Stimulated activated CD8-positive, alpha-beta memory T cell treated with anti-CD3 and anti-CD28 coated beads, Interleukin-15, amount 100 ng/mL, for 24 hours (primary cell): ENCODE measurements around the gene ESRRG.

Experiments used
- DNase-seq: peaks from one replicate; pipeline ENCODE4 v3.0.0-alpha.2; 2020; ENCODE audit warnings: low read depth

Gene ESRRG

DNA sequence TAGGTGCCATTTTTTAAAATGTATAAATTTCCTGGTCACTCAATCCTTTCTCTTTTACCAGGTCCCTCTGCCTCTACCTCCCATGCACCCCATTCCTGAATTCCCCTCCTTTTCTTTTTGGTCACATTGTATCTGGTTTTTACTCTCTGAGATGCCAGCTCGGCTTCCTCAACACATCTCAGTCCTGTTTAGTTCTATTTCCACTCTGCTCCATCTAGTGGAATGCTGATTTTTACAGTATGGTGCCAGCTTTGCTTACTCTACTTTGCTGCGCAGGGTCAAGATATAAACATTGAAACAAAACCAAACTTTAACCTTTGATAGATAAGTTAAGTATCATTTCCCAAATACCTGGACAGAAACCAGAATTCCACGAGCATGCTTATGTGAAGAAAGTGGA lies 96.0 kb downstream of the ESRRG start:
- DNase-seq, result no peak

DNA sequence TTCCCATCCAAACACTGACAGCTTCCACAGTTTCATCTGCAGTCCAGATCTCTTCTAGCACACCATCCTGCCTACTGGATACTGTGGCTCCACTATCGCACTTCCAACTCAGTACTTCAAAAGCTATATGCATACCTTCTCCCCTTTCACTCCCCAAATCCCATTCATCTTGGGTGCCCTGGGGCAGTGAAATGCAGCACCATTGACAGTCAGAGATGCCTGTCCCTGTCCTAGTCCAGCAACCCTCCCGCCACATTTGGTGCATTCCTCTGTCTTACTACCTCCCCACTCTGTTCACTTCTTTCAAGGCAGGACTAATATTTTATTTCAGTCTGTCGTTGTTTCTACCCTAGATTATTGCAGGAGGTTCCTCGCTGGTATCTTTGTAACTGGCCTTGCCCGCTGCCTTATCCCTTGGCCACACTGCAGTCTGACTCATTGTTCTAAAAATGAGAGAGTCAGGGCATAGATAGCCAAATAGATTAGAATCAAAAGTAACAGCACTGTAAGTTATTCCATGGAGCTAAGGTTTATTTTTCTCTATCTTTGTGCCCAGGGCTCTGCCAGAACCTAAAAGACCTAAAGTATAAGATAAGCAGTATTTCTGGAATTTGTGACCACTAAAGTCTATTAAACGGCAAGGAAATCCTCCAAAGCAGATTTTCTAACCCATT lies 96.7 kb downstream of the ESRRG start:
- no peak for DNase-seq

DNA sequence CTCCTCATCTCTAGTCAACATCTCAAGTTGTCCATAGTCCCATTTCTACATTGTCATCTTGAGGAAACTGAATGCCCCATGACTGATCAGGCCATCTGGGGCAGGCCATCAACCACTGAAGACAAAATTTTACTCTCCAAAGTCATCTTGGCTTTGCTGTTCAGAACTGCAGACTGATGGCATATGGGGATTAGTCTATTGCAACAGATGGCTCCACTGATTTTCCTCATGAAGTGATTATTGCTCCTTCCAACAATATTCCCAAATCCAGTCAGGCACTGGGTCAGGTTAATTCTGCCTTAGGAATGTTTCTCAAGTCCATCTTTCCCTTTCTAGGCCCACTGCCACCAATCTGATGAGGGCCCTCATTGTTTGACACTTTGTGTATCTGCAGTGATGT lies 101.7 kb downstream of the ESRRG start:
- no peak for DNase-seq

DNA sequence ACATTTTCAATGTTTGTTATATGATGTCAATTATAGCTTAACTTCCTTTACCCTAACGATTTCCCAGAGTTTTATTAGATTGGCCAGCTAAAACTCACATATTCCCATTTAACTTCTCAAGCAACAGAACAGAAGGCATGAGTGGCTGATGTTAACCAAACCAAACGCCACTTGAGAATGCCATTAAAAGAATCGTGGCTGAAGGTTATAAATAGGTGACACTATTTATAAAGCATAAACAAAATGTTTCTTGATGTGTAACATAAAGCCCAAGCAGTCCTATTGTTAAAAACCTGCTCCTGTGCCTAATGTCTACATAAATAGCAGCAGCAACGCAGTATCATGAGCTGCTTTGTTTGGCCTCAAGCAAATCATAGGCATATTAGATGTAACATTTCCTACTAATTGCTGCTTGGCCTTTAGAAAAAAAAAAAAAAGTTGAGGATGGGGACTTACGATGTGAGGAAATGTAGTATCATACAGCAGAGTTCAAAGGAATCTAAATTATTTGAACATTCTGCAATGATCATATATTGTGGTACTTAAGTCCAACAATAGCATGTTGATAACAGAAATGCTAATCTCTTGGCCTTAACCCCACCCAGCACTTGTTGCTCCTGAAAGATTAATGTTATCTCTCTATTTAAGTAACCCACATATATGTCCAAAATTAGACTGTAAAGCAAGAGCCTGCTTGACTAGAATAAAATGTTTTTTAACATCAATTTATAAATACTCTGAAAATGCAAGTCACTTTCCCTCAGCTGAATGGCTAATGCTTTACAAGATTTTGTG lies 106.0 kb downstream of the ESRRG start:
- no peak for DNase-seq

DNA sequence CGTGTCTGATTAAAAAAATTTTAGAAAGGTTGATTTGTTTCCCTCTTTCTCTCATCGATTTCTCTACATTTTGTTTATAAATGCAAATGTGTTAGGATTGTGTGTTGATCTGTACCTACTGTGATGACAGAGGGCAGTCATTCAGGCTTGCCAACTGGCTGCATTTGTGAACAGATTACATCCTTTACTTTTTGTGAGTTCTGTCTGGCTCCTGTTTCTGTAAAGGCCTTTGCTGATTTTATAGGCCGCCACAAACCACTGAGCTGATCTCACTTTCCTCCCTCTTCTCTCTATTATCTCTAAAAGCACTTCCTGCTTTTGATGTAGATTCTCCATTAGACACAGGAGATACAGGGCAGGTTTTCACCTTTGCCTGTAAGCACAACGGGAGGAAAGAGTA lies 106.8 kb downstream of the ESRRG start:
- no peak for DNase-seq

DNA sequence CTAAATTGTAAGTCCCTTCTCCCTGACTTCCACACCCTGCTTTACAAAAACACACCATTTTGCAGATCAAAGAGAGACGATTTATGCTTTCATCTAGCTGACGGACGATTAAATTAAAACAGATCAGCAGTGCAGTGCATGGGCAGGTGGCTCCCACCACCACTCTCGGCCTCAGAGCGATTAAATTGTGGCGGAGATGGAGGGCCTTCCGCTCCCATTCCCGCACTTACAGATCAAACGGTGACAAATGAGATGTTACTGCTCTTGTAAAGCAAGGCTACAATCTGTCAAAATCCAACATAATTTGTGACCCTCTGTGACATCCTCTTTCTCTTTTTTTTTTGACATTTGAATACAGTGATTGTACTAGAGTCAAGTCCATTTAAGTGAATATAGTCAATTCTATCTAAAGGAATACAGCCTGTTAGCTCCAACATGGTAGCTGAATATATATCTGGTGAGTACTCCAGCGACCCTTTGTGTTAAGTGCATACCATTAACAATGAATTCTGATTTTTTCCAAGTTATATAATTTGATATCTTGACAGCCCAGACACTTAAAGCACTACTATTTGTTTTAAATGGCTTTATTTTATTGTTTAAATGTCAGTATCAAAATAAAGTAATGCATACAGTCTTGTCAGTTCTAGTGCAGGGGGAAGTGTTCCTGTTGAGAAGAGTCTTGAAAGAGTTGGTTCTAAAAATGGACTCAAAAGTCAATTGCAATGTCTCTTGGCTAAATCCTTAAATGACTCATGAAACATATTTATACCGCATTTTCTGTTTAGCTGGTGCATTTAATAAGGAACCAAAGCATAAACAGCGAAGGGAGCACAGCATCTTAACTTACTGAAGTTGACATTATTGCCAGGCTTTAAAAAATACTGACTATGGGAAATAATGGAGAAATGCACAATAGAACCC lies 109.0 kb downstream of the ESRRG start:
- no peak for DNase-seq

DNA sequence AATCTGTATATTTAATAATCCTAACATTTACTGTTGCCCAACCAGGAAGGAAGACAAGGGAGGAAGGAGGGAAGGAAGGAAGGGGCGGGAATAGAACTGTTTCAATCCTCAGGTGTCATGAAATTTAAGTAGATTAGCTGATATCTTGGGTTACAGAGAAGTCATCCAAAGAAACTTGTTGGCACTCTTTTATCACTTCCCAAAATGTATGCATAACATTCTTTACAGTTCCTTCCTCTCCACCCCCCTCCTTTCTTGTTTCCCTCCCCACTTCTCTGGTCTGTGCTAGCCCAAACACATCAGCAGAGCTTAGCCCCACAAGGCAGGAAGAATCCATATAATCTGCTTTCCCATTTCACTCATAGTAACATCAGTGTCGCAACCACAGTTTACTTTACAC lies 110.9 kb downstream of the ESRRG start:
- DNase-seq, result no peak

DNA sequence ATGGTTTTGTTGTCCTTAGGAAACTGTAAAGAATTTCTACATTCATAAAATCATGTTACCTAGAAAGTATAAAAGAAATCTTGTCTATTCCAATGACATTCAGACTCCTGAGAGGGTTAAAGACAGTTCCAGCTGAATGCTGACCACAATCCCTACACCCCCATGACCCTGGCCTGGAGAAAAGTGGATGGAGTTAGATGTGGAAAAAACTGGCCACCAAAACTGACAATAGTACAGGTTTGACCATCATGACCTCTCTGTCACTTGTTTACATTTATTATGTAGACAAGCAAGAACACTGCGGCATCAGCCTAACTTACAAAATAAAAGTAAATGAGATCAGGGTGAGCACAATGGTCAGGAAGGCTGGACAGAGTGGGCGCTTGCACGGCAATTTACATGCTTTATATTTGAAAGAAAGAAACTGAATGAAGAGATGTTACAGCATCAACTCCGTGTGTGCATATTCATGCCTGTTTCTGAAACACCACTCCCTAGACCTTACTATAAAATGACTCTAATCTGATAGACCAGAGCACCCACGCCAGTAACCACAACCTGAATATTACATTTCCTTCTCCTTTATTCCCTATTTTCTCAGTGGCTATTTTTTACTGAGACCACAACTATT lies 116.0 kb downstream of the ESRRG start:
- no peak for DNase-seq

DNA sequence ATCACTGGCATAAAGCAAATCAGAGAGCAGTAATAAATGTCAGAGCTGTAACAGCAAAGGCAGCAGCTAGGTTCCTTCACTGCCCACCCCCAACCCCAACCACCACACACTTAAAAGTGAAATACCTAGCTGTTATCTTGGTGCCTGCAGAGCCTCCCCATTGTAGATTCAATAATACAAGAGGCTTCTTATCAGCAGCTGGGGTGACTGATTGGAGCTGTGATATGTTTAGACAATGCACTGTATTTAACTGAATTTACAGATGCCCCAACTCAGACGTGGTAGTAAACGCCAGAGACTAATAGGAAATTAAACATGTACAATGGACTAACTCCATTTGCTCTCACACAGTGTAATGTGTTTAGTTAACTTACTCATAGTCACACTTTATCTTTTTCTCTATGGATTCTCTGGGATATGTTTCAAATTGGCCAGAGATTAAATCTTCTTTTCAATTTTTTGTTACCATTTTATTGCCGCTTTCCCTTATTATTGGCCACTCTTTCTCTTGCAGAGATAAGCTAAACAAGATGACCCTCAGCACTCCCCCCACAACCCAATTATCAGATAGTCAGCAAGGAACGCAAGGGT lies 117.1 kb downstream of the ESRRG start:
- DNase-seq, result no peak

DNA sequence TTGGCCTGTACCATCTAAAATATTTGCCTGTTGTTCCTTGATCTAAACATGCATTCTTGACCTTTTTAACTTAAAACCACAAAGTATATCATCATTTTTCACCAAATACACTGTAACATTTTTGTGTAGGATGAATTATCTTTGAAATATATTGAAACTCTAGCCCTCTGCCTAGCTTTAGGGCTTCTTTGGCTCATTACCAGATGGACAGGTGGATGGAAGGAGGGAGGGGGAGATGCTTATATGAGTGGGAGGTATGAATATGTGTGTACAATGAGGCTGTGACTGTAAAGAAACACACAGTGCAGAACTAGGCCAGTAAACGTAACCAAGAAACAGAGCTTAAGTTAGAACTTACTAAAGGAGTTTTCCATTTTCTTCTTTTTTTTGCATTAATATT lies 118.5 kb downstream of the ESRRG start:
- DNase-seq, result no peak

DNA sequence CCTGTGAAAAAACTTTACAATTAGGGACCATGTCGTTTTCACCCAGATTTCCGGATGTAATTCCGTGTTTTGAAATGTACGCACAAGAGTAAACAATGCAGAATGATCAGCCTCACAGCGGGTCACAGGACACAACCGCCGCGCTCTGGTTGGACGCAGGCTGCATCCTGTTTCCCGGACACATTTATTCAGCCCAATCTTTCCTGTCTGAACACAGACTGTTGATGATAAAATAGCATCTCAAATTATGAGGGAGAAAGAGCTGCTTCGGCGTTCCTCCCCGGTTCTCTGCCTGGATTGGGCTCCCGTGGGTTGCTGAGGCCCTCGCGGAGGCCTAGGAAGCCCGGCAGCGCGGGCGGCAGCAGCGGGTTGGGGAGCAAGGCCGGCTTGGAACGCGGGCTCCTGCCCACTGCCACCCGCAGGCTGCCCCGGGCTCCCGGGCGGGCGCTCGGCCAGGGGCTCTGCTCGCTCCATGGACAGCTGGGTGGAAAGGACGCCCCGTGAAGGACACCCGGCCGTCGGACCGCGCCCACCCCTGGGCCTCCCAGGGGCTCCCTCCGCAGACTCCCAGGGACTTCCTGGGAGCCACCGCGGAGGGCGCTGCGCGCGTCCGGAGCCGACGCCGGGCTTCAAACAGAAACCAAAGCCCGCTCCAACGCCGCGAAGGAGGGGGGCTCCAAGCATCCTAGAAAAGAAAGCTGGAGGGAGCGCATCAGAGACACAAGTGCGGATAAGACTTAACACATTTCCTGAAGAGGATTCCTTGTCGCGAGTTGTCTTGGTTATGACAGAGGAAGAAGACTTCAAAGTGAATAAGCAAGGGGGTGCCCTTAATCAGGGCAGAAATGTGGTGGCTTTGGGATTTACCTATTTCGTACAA lies 122.3 kb downstream of the ESRRG start:
- DNase-seq, result no peak

DNA sequence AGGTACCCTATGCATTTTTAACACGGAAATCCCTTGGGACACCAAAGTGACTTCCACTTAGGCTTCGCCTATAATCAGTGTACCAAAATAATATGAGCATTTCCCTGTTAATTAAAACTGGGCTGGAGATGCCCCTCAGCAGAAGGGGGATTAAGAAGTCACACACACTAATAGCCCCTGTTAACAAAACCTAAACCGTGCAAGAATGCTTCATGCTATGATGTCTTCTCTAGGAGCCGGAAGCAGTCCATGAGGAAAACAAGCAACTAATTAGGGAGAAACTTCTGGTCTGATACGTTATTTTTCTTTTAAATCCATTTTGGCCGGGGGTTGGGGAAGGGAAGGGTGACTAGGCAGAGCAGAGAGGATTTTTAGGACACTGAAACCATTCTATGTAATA lies 123.4 kb downstream of the ESRRG start:
- DNase-seq, result no peak

DNA sequence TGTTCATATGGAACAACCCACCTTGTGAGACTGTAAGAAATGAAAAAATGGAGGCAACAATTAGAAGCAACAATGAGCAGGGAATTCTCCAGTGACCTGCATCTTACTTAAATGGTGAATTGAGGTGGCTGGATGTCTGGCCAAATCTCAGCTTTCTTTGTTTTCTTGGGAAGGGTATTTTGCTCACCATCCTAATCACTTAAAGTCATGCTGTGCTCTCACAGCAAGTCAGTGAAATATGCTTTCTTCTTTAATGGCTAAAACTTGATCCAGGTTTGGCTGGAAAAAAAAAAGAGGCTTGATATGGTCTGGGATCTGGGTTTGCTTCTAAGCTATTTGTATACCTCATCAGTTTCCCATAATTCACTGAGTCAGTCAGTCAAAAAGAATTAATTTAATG lies 124.8 kb downstream of the ESRRG start:
- no peak for DNase-seq

DNA sequence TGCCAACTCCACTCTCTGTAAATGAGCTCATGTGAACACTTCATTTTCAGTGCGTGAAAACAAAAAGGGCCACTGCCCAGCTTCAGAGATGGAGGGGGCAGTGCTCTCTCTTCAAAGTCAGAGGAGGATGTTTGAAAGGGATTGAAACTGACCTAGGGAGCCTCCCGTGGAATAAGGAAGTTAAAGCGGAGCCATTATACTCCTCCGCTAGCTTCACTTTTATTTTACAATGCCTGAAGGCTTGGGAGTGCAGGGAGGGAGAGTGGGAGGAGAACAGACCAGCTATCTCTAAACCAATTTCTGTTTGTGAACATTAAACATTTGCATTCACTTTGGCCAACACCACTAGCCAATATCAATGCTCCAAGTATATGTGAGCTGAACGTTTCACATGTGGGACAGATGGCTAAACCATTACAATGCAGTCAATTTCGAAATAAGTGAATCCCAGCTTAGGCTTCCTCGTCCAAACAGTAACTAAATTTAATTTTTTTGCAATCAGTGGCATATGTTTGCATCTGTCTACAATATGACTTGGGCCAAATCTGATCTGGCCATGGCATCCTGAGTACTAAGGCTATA lies 126.9 kb downstream of the ESRRG start:
- no peak for DNase-seq

DNA sequence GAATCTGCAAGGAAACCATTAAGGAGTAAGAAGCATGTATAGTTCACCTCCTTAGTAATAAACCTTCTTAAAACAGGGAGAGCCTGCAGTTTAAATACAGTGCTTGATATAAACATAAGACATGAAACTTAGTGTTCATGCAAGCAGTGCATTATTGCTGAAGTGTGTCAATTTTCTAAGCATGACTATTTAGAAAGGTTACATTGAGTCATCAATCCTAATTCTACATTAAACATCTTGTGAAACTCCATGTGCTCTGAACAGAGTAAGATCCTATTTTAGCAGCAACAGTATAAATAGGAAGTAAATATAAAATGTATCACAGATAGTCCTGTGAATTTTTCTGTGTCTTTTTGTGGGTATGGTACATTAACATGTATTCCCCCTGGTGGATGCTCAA lies 135.5 kb downstream of the ESRRG start:
- DNase-seq, result no peak

DNA sequence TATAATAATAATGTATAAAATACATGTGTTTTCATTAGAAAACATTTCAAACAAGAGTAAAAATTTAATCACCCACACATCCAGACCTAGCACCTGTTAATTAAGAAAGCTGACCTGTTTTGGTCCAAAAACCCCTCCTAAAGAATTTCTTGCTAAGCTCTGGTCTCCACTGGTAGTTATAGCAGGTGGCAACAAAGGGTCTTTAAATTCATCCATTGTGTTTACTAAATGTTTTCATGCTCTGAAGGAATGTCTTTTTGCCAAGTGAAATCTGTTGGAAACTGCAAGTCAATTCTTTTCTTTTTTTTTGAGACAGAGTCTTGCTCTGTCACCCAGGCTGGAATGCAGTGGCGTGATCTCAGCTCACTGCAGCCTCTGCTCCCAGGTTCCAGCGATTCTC lies 141.1 kb downstream of the ESRRG start:
- no peak for DNase-seq

DNA sequence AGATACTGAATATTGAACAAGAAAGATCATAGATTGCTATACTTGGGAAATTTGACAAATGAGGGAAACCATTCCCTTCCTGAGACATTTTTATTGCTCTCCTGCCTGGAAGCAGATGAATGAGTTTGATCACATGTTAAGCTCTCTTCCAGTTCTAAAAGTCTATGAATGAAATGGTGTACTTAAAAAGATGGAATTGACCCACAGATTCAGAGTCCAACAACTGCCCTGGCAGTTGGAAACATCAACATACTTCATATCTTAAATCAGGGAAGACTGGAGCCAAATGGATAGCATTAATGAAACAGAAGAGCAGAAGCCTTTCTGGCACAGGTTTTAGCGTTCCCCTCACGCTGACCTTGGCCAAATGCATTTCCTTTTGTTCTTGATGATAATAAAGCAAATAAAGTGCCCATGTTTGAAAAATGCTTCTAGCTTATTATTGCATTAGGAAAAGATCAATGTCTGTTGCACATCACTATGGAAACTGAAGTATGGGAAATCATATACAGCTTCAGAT lies 142.6 kb downstream of the ESRRG start:
- no peak for DNase-seq

DNA sequence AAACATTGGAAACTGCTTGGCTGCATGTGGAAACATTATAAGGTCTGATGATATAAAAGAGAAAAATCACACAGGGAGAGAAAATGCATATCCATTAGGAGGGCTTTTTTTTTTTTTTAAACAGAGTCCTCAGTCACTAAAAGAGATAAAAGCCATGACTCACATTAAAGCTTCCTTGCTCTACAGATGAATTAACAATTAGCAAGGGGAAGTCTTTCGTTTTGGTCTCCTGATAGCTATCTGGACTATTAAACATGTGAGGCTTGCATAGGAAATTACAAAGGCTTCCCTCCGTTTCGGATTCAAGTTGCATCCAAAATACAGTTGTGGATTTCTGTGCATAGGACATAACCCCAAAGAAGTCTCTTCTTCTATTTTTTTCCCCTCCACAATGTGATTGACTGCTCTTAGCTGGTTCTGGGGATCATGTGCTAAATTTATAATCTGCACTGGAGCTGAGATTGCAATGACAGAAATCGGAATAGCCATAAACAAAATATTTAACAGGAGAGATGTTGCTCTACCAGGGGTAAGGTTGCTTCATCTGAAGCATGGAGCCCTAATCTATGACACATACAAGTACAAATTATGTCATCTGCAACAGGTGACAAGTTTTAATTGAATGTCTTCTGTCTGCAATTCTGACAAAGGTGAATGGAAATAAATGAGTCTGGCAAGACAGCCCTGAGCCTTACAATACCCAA lies 146.8 kb downstream of the ESRRG start:
- no peak for DNase-seq

DNA sequence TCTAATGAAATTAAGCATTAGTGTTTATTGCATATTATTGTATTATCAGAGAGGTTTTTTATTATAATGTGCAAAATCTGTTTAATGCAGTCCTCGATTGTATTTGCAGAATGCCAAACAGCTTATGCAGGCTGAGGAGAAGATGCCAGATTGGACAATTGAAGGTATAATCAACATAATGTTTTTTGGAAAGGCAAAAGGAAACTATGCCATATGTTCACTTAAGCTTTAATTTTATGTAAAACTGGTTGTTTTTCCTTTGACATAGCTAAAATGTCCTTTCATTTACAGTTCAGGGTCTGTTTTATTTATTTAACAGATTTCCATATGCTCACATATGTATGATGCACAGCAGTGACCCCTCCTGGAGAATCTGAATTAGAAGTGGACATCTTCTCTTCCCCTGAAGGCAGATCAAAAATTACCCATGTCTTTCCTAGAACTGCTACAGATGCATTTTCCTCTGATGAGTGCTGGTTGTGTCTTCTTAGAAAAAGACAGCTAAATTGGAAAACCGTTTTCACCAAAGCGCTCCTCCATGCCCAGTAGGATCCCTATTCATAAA lies 156.5 kb downstream of the ESRRG start:
- no peak for DNase-seq
